ENCODE data around the gene SYT1.

DNA sequence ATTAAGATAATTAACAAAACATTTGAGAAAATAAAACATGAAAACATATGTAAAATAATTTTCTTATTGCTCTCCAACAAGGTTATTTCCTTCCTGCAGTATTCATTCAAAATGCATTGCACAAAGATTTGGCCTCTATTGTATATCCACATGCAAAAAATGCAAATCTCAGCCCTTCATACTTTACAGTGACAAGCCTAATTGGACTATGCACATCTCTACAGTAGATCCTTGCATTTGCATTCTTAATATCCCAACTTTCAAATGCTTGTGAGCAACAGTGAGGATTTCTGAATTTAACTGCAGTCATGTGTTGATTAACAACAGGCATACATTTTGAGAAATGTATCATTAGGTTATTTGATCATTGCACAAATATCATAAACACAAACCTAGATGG, 492.5 kb downstream of the SYT1 start:
- TF ChIP-seq, protein P1, sequence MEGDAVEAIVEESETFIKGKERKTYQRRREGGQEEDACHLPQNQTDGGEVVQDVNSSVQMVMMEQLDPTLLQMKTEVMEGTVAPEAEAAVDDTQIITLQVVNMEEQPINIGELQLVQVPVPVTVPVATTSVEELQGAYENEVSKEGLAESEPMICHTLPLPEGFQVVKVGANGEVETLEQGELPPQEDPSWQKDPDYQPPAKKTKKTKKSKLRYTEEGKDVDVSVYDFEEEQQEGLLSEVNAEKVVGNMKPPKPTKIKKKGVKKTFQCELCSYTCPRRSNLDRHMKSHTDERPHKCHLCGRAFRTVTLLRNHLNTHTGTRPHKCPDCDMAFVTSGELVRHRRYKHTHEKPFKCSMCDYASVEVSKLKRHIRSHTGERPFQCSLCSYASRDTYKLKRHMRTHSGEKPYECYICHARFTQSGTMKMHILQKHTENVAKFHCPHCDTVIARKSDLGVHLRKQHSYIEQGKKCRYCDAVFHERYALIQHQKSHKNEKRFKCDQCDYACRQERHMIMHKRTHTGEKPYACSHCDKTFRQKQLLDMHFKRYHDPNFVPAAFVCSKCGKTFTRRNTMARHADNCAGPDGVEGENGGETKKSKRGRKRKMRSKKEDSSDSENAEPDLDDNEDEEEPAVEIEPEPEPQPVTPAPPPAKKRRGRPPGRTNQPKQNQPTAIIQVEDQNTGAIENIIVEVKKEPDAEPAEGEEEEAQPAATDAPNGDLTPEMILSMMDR (IDR thresholded peaks at IDR 0.05): no peak
- no peak for TF ChIP-seq ZFX (IDR thresholded peaks at IDR 0.05; ENCODE audit: borderline replicate concordance)

All from 22Rv1 (cell line).